GM12878 (cell line): ENCODE measurements around the gene DDX23. TPM values are rescaled to one million over a fixed set of nuclear protein-coding genes. Genes with fewer than 3 reads are reported as not detected.

ENCODE experiments used
- ATF2 ChIP-seq: IDR thresholded peaks from 2 replicates; pipeline ENCODE4 v1.6.1; 2012; ENCODE audit warnings: low read length, inconsistent platforms
- E2F4 ChIP-seq: IDR thresholded peaks from 2 replicates; pipeline ENCODE4 v1.6.1; 2012; ENCODE audit warnings: low read depth, low read length, improper control_type of control experiment
- E4F1 ChIP-seq: fragments of 450-650 bp; IDR thresholded peaks from 2 replicates; pipeline ENCODE4 v1.6.1; 2018; ENCODE audit warnings: borderline replicate concordance, mild to moderate bottlenecking; ENCODE audit not compliant: partially characterized antibody
- EGR1 ChIP-seq, 2 experiments: IDR thresholded peaks; 1 replicate in 1 of 2; 2 replicates in 1 of 2; pipeline ENCODE4 v1.6.1; 2011 to 2012; ENCODE audit warnings: low read depth in 2 of 2, low read length in 2 of 2, borderline replicate concordance in 1 of 2, mild to moderate bottlenecking in 1 of 2, moderate library complexity in 1 of 2
- ELK1 ChIP-seq: IDR thresholded peaks from 2 replicates; pipeline ENCODE4 v1.6.1; 2012; ENCODE audit warnings: low read depth, low read length, improper control_type of control experiment
- FOXM1 ChIP-seq: IDR thresholded peaks from 2 replicates; pipeline ENCODE4 v1.6.1; 2012; ENCODE audit warnings: low read depth, mild to moderate bottlenecking, inconsistent platforms, low read length, moderate library complexity
- GATAD2B ChIP-seq: fragments of 450-650 bp; conservative IDR thresholded peaks from 2 replicates; pipeline ENCODE4 v1.6.1; 2017; ENCODE audit warnings: low read depth, mild to moderate bottlenecking, moderate library complexity
- KAT2A ChIP-seq: conservative IDR thresholded peaks from 2 replicates; pipeline ENCODE4 v1.6.1; 2011; ENCODE audit warnings: low read depth, low read length; ENCODE audit not compliant: control insufficient read depth
- MAX ChIP-seq: IDR thresholded peaks from 2 replicates; pipeline ENCODE4 v1.6.1; 2012; ENCODE audit warnings: low read depth, low read length, improper control_type of control experiment
- MEF2A ChIP-seq: IDR thresholded peaks from 2 replicates; pipeline ENCODE4 v1.6.1; 2011; ENCODE audit warnings: low read depth, mild to moderate bottlenecking, low read length, moderate library complexity; ENCODE audit not compliant: insufficient read depth
- MTA2 ChIP-seq: fragments of 450-650 bp; IDR thresholded peaks from 2 replicates; pipeline ENCODE4 v1.6.1; 2016; ENCODE audit warnings: low read depth, mild to moderate bottlenecking, moderate library complexity
- MXI1 ChIP-seq: fragments of 150-350 bp; IDR thresholded peaks from 2 replicates; pipeline ENCODE4 v1.6.1; 2011; ENCODE audit warnings: low read depth, mild to moderate bottlenecking, inconsistent platforms, low read length, improper control_type of control experiment
- PBX3 ChIP-seq: IDR thresholded peaks from 2 replicates; pipeline ENCODE4 v1.6.1; 2011; ENCODE audit warnings: mild to moderate bottlenecking, low read depth, low read length, moderate library complexity; ENCODE audit not compliant: insufficient replicate concordance
- RBBP5 ChIP-seq: fragments of 200-600 bp; sonication (generic); conservative IDR thresholded peaks from 2 replicates; pipeline ENCODE4 v1.6.1; 2016
- RUNX3 ChIP-seq: IDR thresholded peaks from 2 replicates; pipeline ENCODE4 v1.6.1; 2012; ENCODE audit warnings: low read length, inconsistent platforms
- SUZ12 ChIP-seq: fragments of 200-600 bp; sonication (generic); IDR thresholded peaks from one replicate; pipeline ENCODE4 v1.6.1; 2018; ENCODE audit warnings: antibody characterized with exemption, mild to moderate bottlenecking; ENCODE audit not compliant: unreplicated experiment
- TBL1XR1 ChIP-seq: IDR thresholded peaks from 2 replicates; pipeline ENCODE4 v1.6.1; 2012; ENCODE audit warnings: low read depth, low read length, improper control_type of control experiment
- ZNF207 ChIP-seq: fragments of 450-650 bp; IDR thresholded peaks from 2 replicates; pipeline ENCODE4 v1.6.1; 2014; ENCODE audit warnings: antibody characterized with exemption, mild to moderate bottlenecking, borderline replicate concordance
- ZNF24 ChIP-seq: fragments of 450-650 bp; IDR thresholded peaks from 2 replicates; pipeline ENCODE4 v1.6.1; 2017; ENCODE audit warnings: antibody characterized with exemption, mild to moderate bottlenecking
- ZNF274 ChIP-seq: IDR thresholded peaks from one replicate; pipeline ENCODE4 v1.8.0; 2011; ENCODE audit not compliant: insufficient read length, insufficient read depth
- ZZZ3 ChIP-seq: IDR thresholded peaks from 2 replicates; pipeline ENCODE4 v1.6.1; 2011; ENCODE audit warnings: low read depth; ENCODE audit not compliant: control insufficient read depth, insufficient read length
- polyA plus RNA-seq, 11 experiments: library from polyadenylated mRNA; depleted of rRNA in 4 of 11; unstranded in 6 of 11; stranded (reverse) in 5 of 11; fragments of >200 nt; fragmentation: Nextera tagmentation in 4 of 11; fragmentation: Illumina TruSeq in 1 of 11; extraction: Ambion mirVana in 4 of 11; extraction: Trizol in 1 of 11; gene quantifications; 1 replicate in 1 of 11; 2 replicates in 10 of 11; pipeline versions ENCODE4 v1.2.1 to v1.2.3, GENCODE V29; 2011 to 2016; ENCODE audit warnings: inconsistent platforms in 2 of 11, missing spikeins in 2 of 11, low read depth in 1 of 11
- total RNA-seq, 4 experiments: library from RNA; depleted of rRNA in 3 of 4; stranded (reverse); fragments of >200 nt in 3 of 4; fragmentation: Illumina TruSeq in 1 of 4; extraction: Trizol in 1 of 4; gene quantifications; 2 replicates each; pipeline versions ENCODE4 v1.2.1 to v1.2.3, GENCODE V29; 2013 to 2021

Gene DDX23
- total and polyA plus RNA-seq, 10 of the 15 experiments (the other 5 are each of a cell fraction or from before 2014, with no cell fraction given): 25.8 to 107 (median 77.4) TPM

- TF ChIP-seq ZZZ3 (no peak), ELK1 (no peak), ZNF207 (peak; percentile 51; the same call in 1 of the 2 replicates), MXI1 (0 out of 2 replicates have a peak, but pooled peaks have one; percentile 37), PBX3 (no peak), RBBP5 (no peak), GATAD2B (no peak), RUNX3 (peak; percentile 84), ATF2 (no peak), MTA2 (no peak), TBL1XR1 (0 out of 2 replicates have a peak, but pooled peaks have one; percentile 35), KAT2A (no peak), MEF2A (no peak), MAX (no peak), SUZ12 (no peak), ZNF274 (no peak), EGR1 (IDR thresholded peaks at IDR 0.05; ENCODE audit: borderline replicate concordance in 1 of 2, low read depth in 2 of 2, low read length in 2 of 2) (no peak), ZNF24 (no peak), FOXM1 (peak; percentile 52; the same call in 1 of the 2 replicates), E2F4 (no peak), E4F1 (no peak)
These were observed 1.0 kb upstream of the DDX23 start (continued) for GRCh38 chr12:48852734-48853688.
